HepG2 (cell line): ENCODE data around the gene FXYD4. TPM values are rescaled to one million over a fixed set of nuclear protein-coding genes. Genes with fewer than 3 reads are reported as not detected.

ENCODE experiments used
- DBP ChIP-seq: sonication (generic); formaldehyde crosslinking; IDR thresholded peaks from 2 replicates; pipeline ENCODE4 v1.4.0; 2020; ENCODE audit warnings: missing genetic modification reagents; ENCODE audit errors: not compliant biosample characterization
- EZH2 ChIP-seq: conservative IDR thresholded peaks from 2 replicates; pipeline ENCODE4 v1.6.1; 2012; ENCODE audit warnings: mild to moderate bottlenecking, low read depth, low read length, moderate library complexity
- GRHL1 ChIP-seq: sonication (generic); formaldehyde crosslinking; conservative IDR thresholded peaks from 2 replicates; pipeline ENCODE4 v1.8.0; 2022; ENCODE audit warnings: missing genetic modification reagents
- GTF3A ChIP-seq: sonication (generic); formaldehyde crosslinking; conservative IDR thresholded peaks from 2 replicates; pipeline ENCODE4 v1.4.0; 2020; ENCODE audit warnings: mild to moderate bottlenecking, missing genetic modification reagents
- HNF4G ChIP-seq, 2 experiments: sonication (generic) in 1 of 2; formaldehyde crosslinking in 1 of 2; IDR thresholded peaks; 2 replicates each; pipeline versions ENCODE4 v1.4.0 to v1.6.1; 2011 to 2020; ENCODE audit warnings: borderline replicate concordance in 2 of 2, low read depth in 2 of 2, mild to moderate bottlenecking in 2 of 2, low read length in 1 of 2, missing genetic modification reagents in 1 of 2, moderate library complexity in 1 of 2
- HNRNPH1 ChIP-seq: fragments of 200-400 bp; formaldehyde crosslinking; optimal IDR thresholded peaks from 2 replicates; pipeline ENCODE3; 2017; ENCODE audit warnings: mild to moderate bottlenecking, low read depth, low read length
- HOXA7 ChIP-seq: sonication (generic); formaldehyde crosslinking; IDR thresholded peaks from 2 replicates; pipeline ENCODE4 v1.8.1; 2022; ENCODE audit warnings: mild to moderate bottlenecking, missing genetic modification reagents, moderate library complexity
- MAFG ChIP-seq: sonication (generic); formaldehyde crosslinking; IDR thresholded peaks from 2 replicates; pipeline ENCODE4 v1.5.1; 2020; ENCODE audit warnings: mild to moderate bottlenecking, missing genetic modification reagents
- MAFK ChIP-seq, 2 experiments: IDR thresholded peaks in 1 of 2; conservative IDR thresholded peaks in 1 of 2; 2 replicates each; pipeline ENCODE4 v1.6.1; 2011; ENCODE audit warnings: improper control_type of control experiment in 2 of 2, low read length in 2 of 2
- MTERF4 ChIP-seq: sonication (generic); formaldehyde crosslinking; IDR thresholded peaks from 2 replicates; pipeline ENCODE4 v1.8.0; 2023; ENCODE audit warnings: mild to moderate bottlenecking, missing genetic modification reagents
- MTF1 ChIP-seq: sonication (generic); formaldehyde crosslinking; IDR thresholded peaks from 2 replicates; pipeline ENCODE4 v1.5.0; 2020; ENCODE audit warnings: missing genetic modification reagents
- PATZ1 ChIP-seq: sonication (generic); formaldehyde crosslinking; IDR thresholded peaks from 2 replicates; pipeline ENCODE4 v1.4.0; 2020; ENCODE audit warnings: missing genetic modification reagents
- PHB2 ChIP-seq: fragments of 450-650 bp; IDR thresholded peaks from 2 replicates; pipeline ENCODE4 v1.6.1; 2018; ENCODE audit not compliant: partially characterized antibody
- PLSCR1 ChIP-seq: sonication (generic); formaldehyde crosslinking; IDR thresholded peaks from 2 replicates; pipeline ENCODE4 v1.5.0; 2020; ENCODE audit warnings: missing genetic modification reagents, mild to moderate bottlenecking, borderline replicate concordance
- RAD21 ChIP-seq: fragments of 450-650 bp; formaldehyde crosslinking; IDR thresholded peaks from 2 replicates; pipeline ENCODE4 v1.5.0; 2020; ENCODE audit warnings: mild to moderate bottlenecking
- SAFB2 ChIP-seq: sonication (generic); formaldehyde crosslinking; IDR thresholded peaks from 2 replicates; pipeline ENCODE4 v1.5.1; 2020; ENCODE audit warnings: missing genetic modification reagents, low read depth, mild to moderate bottlenecking, borderline replicate concordance
- SRSF9 ChIP-seq: fragments of 200-400 bp; formaldehyde crosslinking; IDR thresholded peaks from 2 replicates; pipeline ENCODE4 v1.6.1; 2018; ENCODE audit warnings: borderline replicate concordance, mild to moderate bottlenecking, low read depth, low read length; ENCODE audit not compliant: insufficient read depth, poor library complexity, severe bottlenecking
- ZBTB33 ChIP-seq: sonication (generic); formaldehyde crosslinking; IDR thresholded peaks from 2 replicates; pipeline ENCODE4 v1.4.0; 2020; ENCODE audit warnings: missing genetic modification reagents
- ZNF570 ChIP-seq: sonication (generic); formaldehyde crosslinking; IDR thresholded peaks from 2 replicates; pipeline ENCODE4 v1.4.0; 2020; ENCODE audit warnings: mild to moderate bottlenecking, missing genetic modification reagents, borderline replicate concordance
- ZNF703 ChIP-seq: sonication (generic); formaldehyde crosslinking; IDR thresholded peaks from 2 replicates; pipeline ENCODE4 v1.5.1; 2020; ENCODE audit warnings: missing genetic modification reagents, mild to moderate bottlenecking, moderate library complexity, borderline replicate concordance
- ZNF839 ChIP-seq: sonication (generic); formaldehyde crosslinking; IDR thresholded peaks from 2 replicates; pipeline ENCODE4 v1.4.0; 2020; ENCODE audit warnings: missing genetic modification reagents, mild to moderate bottlenecking, borderline replicate concordance
- polyA plus RNA-seq, 8 experiments: library from polyadenylated mRNA; depleted of rRNA in 3 of 8; stranded (reverse) in 7 of 8; unstranded in 1 of 8; fragments of >200 nt; fragmentation: Illumina TruSeq in 4 of 8; extraction: Trizol in 4 of 8; gene quantifications; 2 replicates each; pipeline versions ENCODE4 v1.2.1 to v1.2.3, GENCODE V29; 2011 to 2016; ENCODE audit warnings: low read depth in 4 of 8, missing spikeins in 1 of 8, mixed read lengths in 1 of 8; ENCODE audit not compliant: insufficient read depth in 1 of 8
- total RNA-seq, 5 experiments: library from RNA; depleted of rRNA; stranded (reverse); fragments of >200 nt; fragmentation: Illumina TruSeq; extraction: Trizol; gene quantifications; 2 replicates each; pipeline ENCODE4 v1.2.3, GENCODE V29; 2016; ENCODE audit warnings: low read depth in 1 of 5

Gene FXYD4
- total and polyA plus RNA-seq, 2 of the 13 experiments (the other 11 are each of a cell fraction or from before 2014, with no cell fraction given): not detected

- TF ChIP-seq GTF3A (CRISPR knock-in tag): no peak
- no peak for TF ChIP-seq ZNF570 (CRISPR knock-in tag)
- TF ChIP-seq PHB2: no peak
- TF ChIP-seq ZNF703 (CRISPR knock-in tag): peak; percentile 32; the same call in 1 of the 2 replicates
- no peak for TF ChIP-seq HNF4G (IDR thresholded peaks at IDR 0.05; ENCODE audit: borderline replicate concordance, low read depth, low read length)
- no peak for TF ChIP-seq HNF4G (CRISPR knock-in tag; IDR thresholded peaks at IDR 0.05; ENCODE audit: borderline replicate concordance, low read depth)
- no peak; the same call in 1 of the 2 replicates for TF ChIP-seq MTF1 (CRISPR knock-in tag)
- no peak for TF ChIP-seq MAFK (conservative IDR thresholded peaks at IDR 0.05 in 1 of 2, IDR thresholded peaks at IDR 0.05 in 1 of 2; ENCODE audit: low read length in 2 of 2)
- TF ChIP-seq DBP (CRISPR knock-in tag): no peak
- no peak for TF ChIP-seq MAFG (CRISPR knock-in tag)
- no peak for TF ChIP-seq ZNF839 (CRISPR knock-in tag)
- no peak for TF ChIP-seq ZBTB33 (CRISPR knock-in tag)
- TF ChIP-seq SAFB2 (CRISPR knock-in tag): no peak
- no peak for TF ChIP-seq MTERF4
- no peak for TF ChIP-seq PLSCR1 (CRISPR knock-in tag)
- no peak; the same call in 1 of the 2 replicates for TF ChIP-seq GRHL1 (CRISPR knock-in tag)
- TF ChIP-seq HNRNPH1: no peak
- TF ChIP-seq EZH2: no peak
- TF ChIP-seq HOXA7 (CRISPR knock-in tag): 0 out of 2 replicates have a peak, but pooled peaks have one; percentile 18
- TF ChIP-seq RAD21 (CRISPR knock-in tag): no peak
- TF ChIP-seq SRSF9: no peak
- no peak for TF ChIP-seq PATZ1
Measured at GRCh38 chr10:43421201-43421507, 49.7 kb downstream of the FXYD4 start (continued).
